Parathyroid adenoma (tissue), 2 donors: ENCODE results near the gene PCDH15.

Experiments used
- H2AFZ ChIP-seq: fragments of 300-600 bp; sonication (generic); one replicate; pipeline ENCODE4 v1.7.0; 2017; ENCODE audit warnings: antibody characterized with exemption, mild to moderate bottlenecking
- H3K27ac ChIP-seq: fragments of 300-600 bp; sonication (generic); one replicate; pipeline ENCODE4 v1.7.0; 2017
- H3K27me3 ChIP-seq: fragments of 300-600 bp; sonication (generic); one replicate; pipeline ENCODE4 v1.7.0; 2017; ENCODE audit warnings: low read length; ENCODE audit not compliant: control insufficient read depth, insufficient read depth
- H3K36me3 ChIP-seq: fragments of 300-600 bp; sonication (generic); one replicate; pipeline ENCODE4 v1.7.0; 2017; ENCODE audit warnings: low read length; ENCODE audit not compliant: control insufficient read depth, insufficient read depth
- H3K4me1 ChIP-seq: fragments of 300-600 bp; sonication (generic); one replicate; pipeline ENCODE4 v1.7.0; 2017; ENCODE audit warnings: control low read depth
- H3K4me2 ChIP-seq: fragments of 300-600 bp; sonication (generic); one replicate; pipeline ENCODE4 v1.7.0; 2017; ENCODE audit warnings: low read length
- H3K4me3 ChIP-seq: fragments of 300-600 bp; sonication (generic); one replicate; pipeline ENCODE4 v1.7.0; 2017; ENCODE audit warnings: low read depth, low read length
- H3K79me2 ChIP-seq: fragments of 300-600 bp; sonication (generic); one replicate; pipeline ENCODE4 v1.7.0; 2017; ENCODE audit warnings: control low read depth
- H3K9ac ChIP-seq: fragments of 300-600 bp; sonication (generic); one replicate; pipeline ENCODE4 v1.7.0; 2017; ENCODE audit warnings: mild to moderate bottlenecking
- H3K9me3 ChIP-seq: fragments of 300-600 bp; sonication (generic); one replicate; pipeline ENCODE4 v1.7.0; 2017; ENCODE audit warnings: low read length; ENCODE audit not compliant: control insufficient read depth
- TF ChIP-seq, protein P1 (sequence below): fragments of 300-600 bp; sonication (generic); IDR thresholded peaks from one replicate; pipeline ENCODE4 v1.7.0; 2017; ENCODE audit warnings: antibody characterized with exemption, mild to moderate bottlenecking
- donor health status: primary hyperparathyroidism.

Gene PCDH15

GRCh38 chr10:54609423-54609822 lies 191.6 kb downstream of the PCDH15 start:
- no peak overlapping the region for H3K4me2 ChIP-seq

GRCh38 chr10:54607983-54608382 lies 193.0 kb downstream of the PCDH15 start:
- Histone ChIP-seq H3K4me3 (no peak overlapping the region), H3K79me2 (no peaks in the 10 kb centered on the region), H2AFZ (no peak overlapping the region), H3K27ac (no peak overlapping the region), H3K27me3 (no peaks in the 10 kb centered on the region), H3K9ac (no peak overlapping the region), H3K36me3 (no peaks in the 10 kb centered on the region), H3K4me2 (no peak overlapping the region), H3K4me1 (no peaks in the 10 kb centered on the region), H3K9me3 (no peaks in the 10 kb centered on the region)
- TF ChIP-seq, protein P1, sequence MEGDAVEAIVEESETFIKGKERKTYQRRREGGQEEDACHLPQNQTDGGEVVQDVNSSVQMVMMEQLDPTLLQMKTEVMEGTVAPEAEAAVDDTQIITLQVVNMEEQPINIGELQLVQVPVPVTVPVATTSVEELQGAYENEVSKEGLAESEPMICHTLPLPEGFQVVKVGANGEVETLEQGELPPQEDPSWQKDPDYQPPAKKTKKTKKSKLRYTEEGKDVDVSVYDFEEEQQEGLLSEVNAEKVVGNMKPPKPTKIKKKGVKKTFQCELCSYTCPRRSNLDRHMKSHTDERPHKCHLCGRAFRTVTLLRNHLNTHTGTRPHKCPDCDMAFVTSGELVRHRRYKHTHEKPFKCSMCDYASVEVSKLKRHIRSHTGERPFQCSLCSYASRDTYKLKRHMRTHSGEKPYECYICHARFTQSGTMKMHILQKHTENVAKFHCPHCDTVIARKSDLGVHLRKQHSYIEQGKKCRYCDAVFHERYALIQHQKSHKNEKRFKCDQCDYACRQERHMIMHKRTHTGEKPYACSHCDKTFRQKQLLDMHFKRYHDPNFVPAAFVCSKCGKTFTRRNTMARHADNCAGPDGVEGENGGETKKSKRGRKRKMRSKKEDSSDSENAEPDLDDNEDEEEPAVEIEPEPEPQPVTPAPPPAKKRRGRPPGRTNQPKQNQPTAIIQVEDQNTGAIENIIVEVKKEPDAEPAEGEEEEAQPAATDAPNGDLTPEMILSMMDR, result no peak

More at GRCh38 chr10:54609423-54609822, 191.6 kb downstream of the PCDH15 start:
- H3K4me3 ChIP-seq, result no peak overlapping the region
- no peaks in the 10 kb centered on the region for H3K79me2 ChIP-seq
- no peaks in the 10 kb centered on the region for H3K36me3 ChIP-seq
- H3K27me3 ChIP-seq, result no peaks in the 10 kb centered on the region
- no peaks in the 10 kb centered on the region for H3K4me1 ChIP-seq
- no peaks in the 10 kb centered on the region for H3K9me3 ChIP-seq
- H3K27ac ChIP-seq, result no peak overlapping the region
- no peak overlapping the region for H3K9ac ChIP-seq
- no peak overlapping the region for H2AFZ ChIP-seq
- TF ChIP-seq, protein P1, result no peak

DNA sequence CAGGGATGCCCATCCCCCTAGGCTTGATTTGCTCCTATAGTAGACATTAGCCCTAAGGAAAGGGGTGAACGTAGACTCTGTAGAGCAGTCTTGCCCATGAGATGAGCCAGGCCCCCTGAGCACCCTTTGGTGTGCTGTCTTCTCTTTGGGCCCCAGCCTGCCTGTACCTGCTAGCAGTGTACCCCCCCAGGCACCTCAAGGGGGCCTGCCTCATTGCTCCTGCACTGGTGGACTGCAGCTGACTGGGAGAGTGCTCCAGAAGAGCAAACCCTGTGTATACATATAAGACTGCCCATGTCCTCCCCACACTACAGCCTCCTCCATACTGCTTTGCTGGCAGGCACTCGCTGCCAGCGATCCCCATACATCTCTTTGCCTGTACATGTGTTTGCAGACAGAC lies 206.7 kb downstream of the PCDH15 start:
- no peak overlapping the region for H3K4me2 ChIP-seq
- H3K9ac ChIP-seq, result no peak overlapping the region
- no peaks in the 10 kb centered on the region for H3K36me3 ChIP-seq
- no peaks in the 10 kb centered on the region for H3K4me1 ChIP-seq
- H3K9me3 ChIP-seq, result no peaks in the 10 kb centered on the region
- H3K27ac ChIP-seq, result no peak overlapping the region
- H3K27me3 ChIP-seq, result no peaks in the 10 kb centered on the region
- H2AFZ ChIP-seq, result no peak overlapping the region
- H3K79me2 ChIP-seq, result no peaks in the 10 kb centered on the region
- TF ChIP-seq, protein P1, result no peak
- no peak overlapping the region for H3K4me3 ChIP-seq

DNA sequence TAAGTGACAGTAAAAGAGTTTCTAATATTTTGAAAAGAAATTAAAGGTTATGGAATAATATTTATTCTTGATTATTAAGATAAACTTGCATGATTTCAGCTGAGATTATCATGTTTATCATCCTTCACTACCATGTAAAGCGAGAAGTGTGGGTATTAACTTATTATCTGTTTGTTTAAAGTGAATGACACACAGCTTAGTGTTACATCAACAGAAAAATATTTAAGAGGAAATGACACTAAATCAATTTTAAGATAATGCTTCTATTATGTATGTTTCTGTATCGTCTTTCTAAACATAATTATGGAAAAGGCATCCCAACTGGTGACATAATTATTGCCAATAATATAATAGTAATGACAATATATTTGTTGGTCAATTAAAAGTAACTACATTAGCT lies 213.1 kb downstream of the PCDH15 start:
- H3K27ac ChIP-seq, result no peak overlapping the region
- no peak overlapping the region for H3K4me2 ChIP-seq
- H3K4me3 ChIP-seq, result no peak overlapping the region
- no peaks in the 10 kb centered on the region for H3K79me2 ChIP-seq
- no peaks in the 10 kb centered on the region for H3K27me3 ChIP-seq
- no peaks in the 10 kb centered on the region for H3K4me1 ChIP-seq
- H3K36me3 ChIP-seq, result no peaks in the 10 kb centered on the region
- TF ChIP-seq, protein P1, result no peak
- H2AFZ ChIP-seq, result no peak overlapping the region
- no peak overlapping the region for H3K9ac ChIP-seq
- H3K9me3 ChIP-seq, result no peaks in the 10 kb centered on the region

DNA sequence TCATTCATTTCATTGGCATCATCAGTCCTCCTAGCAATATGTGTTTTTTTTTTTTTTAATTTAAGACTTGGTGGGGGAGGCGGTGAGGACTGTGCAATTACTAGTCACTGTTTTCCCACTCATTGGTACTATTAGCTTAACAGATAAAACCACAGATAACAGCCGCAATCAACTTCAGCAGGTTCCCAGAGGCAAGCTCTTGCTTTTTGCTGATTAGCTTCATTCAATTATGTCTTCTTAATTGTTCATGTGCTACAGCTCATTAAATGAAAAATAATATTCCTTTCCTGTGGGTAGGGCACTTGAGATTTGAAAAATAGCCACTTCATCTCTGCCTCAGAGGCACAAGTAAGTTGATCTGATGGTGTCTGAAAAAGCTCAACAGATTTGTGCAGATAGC lies 215.5 kb downstream of the PCDH15 start:
- H3K4me2 ChIP-seq, result no peak overlapping the region
- H3K36me3 ChIP-seq, result no peaks in the 10 kb centered on the region
- no peak overlapping the region for H3K27ac ChIP-seq
- H2AFZ ChIP-seq, result no peak overlapping the region
- no peaks in the 10 kb centered on the region for H3K79me2 ChIP-seq
- no peaks in the 10 kb centered on the region for H3K4me1 ChIP-seq
- no peak overlapping the region for H3K4me3 ChIP-seq
- TF ChIP-seq, protein P1, result no peak
- H3K27me3 ChIP-seq, result no peaks in the 10 kb centered on the region
- H3K9me3 ChIP-seq, result no peaks in the 10 kb centered on the region
- no peak overlapping the region for H3K9ac ChIP-seq
